ENCODE measurements around the gene SYNE2.

DNA sequence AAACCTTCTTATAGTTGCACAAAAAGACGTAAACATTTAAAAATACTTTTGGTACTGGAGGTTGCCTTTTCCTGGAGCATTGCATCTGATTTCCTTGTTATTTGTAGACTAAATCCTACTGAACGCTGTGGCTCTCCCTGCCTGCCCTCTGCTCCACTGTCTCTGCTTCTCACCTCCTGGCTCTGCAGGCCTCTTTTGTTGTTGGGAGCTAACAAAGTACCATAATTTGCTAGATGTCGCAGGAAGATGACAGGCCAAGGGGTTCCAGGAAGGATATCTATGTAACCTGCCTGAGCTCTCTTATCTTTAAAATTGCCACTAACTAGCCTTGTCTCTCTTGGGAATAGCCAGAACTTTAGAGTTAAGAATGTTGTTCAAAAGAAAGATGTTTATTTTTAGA lies 21.4 kb downstream of the SYNE2 start:
- no peak for TF ChIP-seq POLR2A (IDR thresholded peaks at IDR 0.05)
- TF ChIP-seq, protein P1, sequence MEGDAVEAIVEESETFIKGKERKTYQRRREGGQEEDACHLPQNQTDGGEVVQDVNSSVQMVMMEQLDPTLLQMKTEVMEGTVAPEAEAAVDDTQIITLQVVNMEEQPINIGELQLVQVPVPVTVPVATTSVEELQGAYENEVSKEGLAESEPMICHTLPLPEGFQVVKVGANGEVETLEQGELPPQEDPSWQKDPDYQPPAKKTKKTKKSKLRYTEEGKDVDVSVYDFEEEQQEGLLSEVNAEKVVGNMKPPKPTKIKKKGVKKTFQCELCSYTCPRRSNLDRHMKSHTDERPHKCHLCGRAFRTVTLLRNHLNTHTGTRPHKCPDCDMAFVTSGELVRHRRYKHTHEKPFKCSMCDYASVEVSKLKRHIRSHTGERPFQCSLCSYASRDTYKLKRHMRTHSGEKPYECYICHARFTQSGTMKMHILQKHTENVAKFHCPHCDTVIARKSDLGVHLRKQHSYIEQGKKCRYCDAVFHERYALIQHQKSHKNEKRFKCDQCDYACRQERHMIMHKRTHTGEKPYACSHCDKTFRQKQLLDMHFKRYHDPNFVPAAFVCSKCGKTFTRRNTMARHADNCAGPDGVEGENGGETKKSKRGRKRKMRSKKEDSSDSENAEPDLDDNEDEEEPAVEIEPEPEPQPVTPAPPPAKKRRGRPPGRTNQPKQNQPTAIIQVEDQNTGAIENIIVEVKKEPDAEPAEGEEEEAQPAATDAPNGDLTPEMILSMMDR (IDR thresholded peaks at IDR 0.05): no peak
